Measurements from ENCODE around the gene MYH13.

Gene MYH13

GRCh38 chr17:10270258-10270657 lies 102.5 kb downstream of the MYH13 start:
- no peaks in the 10 kb centered on the region for H3K27me3 ChIP-seq (replicated peaks)
- no peak for TF ChIP-seq CTCF (IDR thresholded peaks at IDR 0.05; ENCODE audit: low read depth, low read length, missing control alignments)
- no peak overlapping the region for H3K27ac ChIP-seq
- H3K36me3 ChIP-seq (replicated peaks): no peaks in the 10 kb centered on the region
- no peak overlapping the region for H3K4me3 ChIP-seq (ENCODE audit: low read depth, low read length)
- DNase-seq: no peak
- in situ Hi-C loops (cut with HindIII; ENCODE audit: low pct_ligation_motif_present, low sequenced_read_pairs): no loop called here

- DNase-seq: no peak
- Histone ChIP-seq H3K36me3 (replicated peaks) (no peaks in the 10 kb centered on the region), H3K27me3 (replicated peaks) (no peaks in the 10 kb centered on the region), H3K4me3 (ENCODE audit: low read depth, low read length) (no peak overlapping the region), H3K27ac (no peak overlapping the region)
- in situ Hi-C loops (cut with HindIII; ENCODE audit: low pct_ligation_motif_present, low sequenced_read_pairs): no loop called here
- TF ChIP-seq CTCF (IDR thresholded peaks at IDR 0.05; ENCODE audit: low read depth, low read length, missing control alignments): no peak
Measured at GRCh38 chr17:10268005-10268404, 104.8 kb downstream of the MYH13 start.

GRCh38 chr17:10266296-10266876 lies 106.4 kb downstream of the MYH13 start:
- in situ Hi-C loops (cut with HindIII; ENCODE audit: low pct_ligation_motif_present, low sequenced_read_pairs): no loop called here
- H3K36me3 ChIP-seq (replicated peaks): no peaks in the 10 kb centered on the region
- H3K4me3 ChIP-seq (ENCODE audit: low read depth, low read length): no peak overlapping the region
- DNase-seq: no peak
- H3K27me3 ChIP-seq (replicated peaks): no peaks in the 10 kb centered on the region
- H3K27ac ChIP-seq: no peak overlapping the region
- no peak for TF ChIP-seq CTCF (IDR thresholded peaks at IDR 0.05; ENCODE audit: low read depth, low read length, missing control alignments)

- no peak overlapping the region for H3K27ac ChIP-seq
- in situ Hi-C loops (cut with HindIII; ENCODE audit: low pct_ligation_motif_present, low sequenced_read_pairs): no loop called here
- DNase-seq: no peak
- H3K4me3 ChIP-seq (ENCODE audit: low read depth, low read length): no peak overlapping the region
- no peaks in the 10 kb centered on the region for H3K36me3 ChIP-seq (replicated peaks)
- TF ChIP-seq CTCF (IDR thresholded peaks at IDR 0.05; ENCODE audit: low read depth, low read length, missing control alignments): no peak
- H3K27me3 ChIP-seq (replicated peaks): no peaks in the 10 kb centered on the region
Measured at GRCh38 chr17:10265100-10265810, 107.6 kb downstream of the MYH13 start.

GRCh38 chr17:10264051-10264450 lies 108.8 kb downstream of the MYH13 start:
- no peak for DNase-seq
- Histone ChIP-seq H3K27ac (no peak overlapping the region), H3K27me3 (replicated peaks) (no peaks in the 10 kb centered on the region), H3K36me3 (replicated peaks) (no peaks in the 10 kb centered on the region), H3K4me3 (ENCODE audit: low read depth, low read length) (no peak overlapping the region)
- in situ Hi-C loops (cut with HindIII; ENCODE audit: low pct_ligation_motif_present, low sequenced_read_pairs): no loop called here
- no peak for TF ChIP-seq CTCF (IDR thresholded peaks at IDR 0.05; ENCODE audit: low read depth, low read length, missing control alignments)

- no peaks in the 10 kb centered on the region for H3K36me3 ChIP-seq (replicated peaks)
- DNase-seq: no peak
- in situ Hi-C loops (cut with HindIII; ENCODE audit: low pct_ligation_motif_present, low sequenced_read_pairs): no loop called here
Measured at GRCh38 chr17:10262451-10262850, 110.4 kb downstream of the MYH13 start.

More at GRCh38 chr17:10262451-10262850, 110.4 kb downstream of the MYH13 start:
- no peak overlapping the region for H3K4me3 ChIP-seq (ENCODE audit: low read depth, low read length)
- H3K27me3 ChIP-seq (replicated peaks): no peaks in the 10 kb centered on the region
- TF ChIP-seq CTCF (IDR thresholded peaks at IDR 0.05; ENCODE audit: low read depth, low read length, missing control alignments): no peak
- H3K27ac ChIP-seq: no peak overlapping the region
